ENCODE data around the gene TMEFF1.

The TMEFF1 gene

GRCh38 chr9:100443781-100444768 lies 28.9 kb upstream of the TMEFF1 start:
- no peak for TF ChIP-seq ZNF8 (CRISPR knock-in tag; IDR thresholded peaks at IDR 0.05)
- no peak for TF ChIP-seq ISL1 (CRISPR knock-in tag; IDR thresholded peaks at IDR 0.05)
- TF ChIP-seq PPARA (CRISPR knock-in tag; IDR thresholded peaks at IDR 0.05; ENCODE audit: borderline replicate concordance) = no peak
- TF ChIP-seq ARNTL (CRISPR knock-in tag; IDR thresholded peaks at IDR 0.05; ENCODE audit: borderline replicate concordance, low read depth) = no peak
- TF ChIP-seq ZNF70 (CRISPR knock-in tag; IDR thresholded peaks at IDR 0.05) = no peak
- TF ChIP-seq ZFP30 (CRISPR knock-in tag; IDR thresholded peaks at IDR 0.05) = no peak
- no peak for TF ChIP-seq PATZ1 (CRISPR knock-in tag; IDR thresholded peaks at IDR 0.05; ENCODE audit: borderline replicate concordance)
- no peak for TF ChIP-seq POU6F1 (CRISPR knock-in tag; IDR thresholded peaks at IDR 0.05; ENCODE audit: borderline replicate concordance, low read depth)
- TF ChIP-seq RARB (CRISPR knock-in tag; IDR thresholded peaks at IDR 0.05) = no peak
- peak; percentile 61 for ATAC-seq

DNA sequence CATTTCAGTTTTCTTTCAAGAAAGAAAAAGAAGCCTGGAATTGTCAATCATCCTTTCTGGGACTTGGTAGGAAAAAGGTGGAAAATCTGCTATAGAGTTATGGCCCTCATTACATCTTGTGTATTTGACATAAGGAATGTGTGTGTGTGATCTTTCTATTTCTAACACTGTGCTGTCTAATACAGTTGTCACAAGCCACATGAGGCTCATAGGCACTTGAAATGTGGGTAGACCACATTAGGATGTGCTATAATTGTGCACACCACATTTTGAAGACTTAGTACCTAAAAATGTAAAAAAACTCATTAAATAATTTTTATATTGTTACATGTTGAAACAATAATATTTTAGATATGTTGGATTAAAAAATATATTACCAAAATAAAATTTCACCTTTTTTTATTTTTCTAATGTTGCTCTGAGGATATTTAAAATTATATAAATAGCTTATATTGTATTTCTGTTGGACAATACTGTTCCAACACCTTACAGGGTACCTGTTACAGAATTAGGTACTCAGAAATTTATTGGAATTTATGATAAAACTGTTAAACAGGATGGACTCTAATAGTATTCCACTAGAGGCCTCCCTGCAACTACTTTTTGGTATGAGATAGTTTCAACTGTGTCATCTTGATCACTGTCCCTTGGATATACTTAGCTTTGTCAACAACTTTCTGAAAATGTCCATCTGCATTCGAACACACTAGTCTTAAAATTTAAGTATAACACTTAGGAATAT lies 27.6 kb upstream of the TMEFF1 start:
- TF ChIP-seq PATZ1 (CRISPR knock-in tag; IDR thresholded peaks at IDR 0.05; ENCODE audit: borderline replicate concordance) (no peak), GLIS3 (CRISPR knock-in tag; IDR thresholded peaks at IDR 0.05) (no peak), ISL1 (CRISPR knock-in tag; IDR thresholded peaks at IDR 0.05) (no peak), BACH2 (CRISPR knock-in tag; IDR thresholded peaks at IDR 0.05; ENCODE audit: borderline replicate concordance) (no peak), ESRRG (CRISPR knock-in tag; IDR thresholded peaks at IDR 0.05) (no peak), RARB (CRISPR knock-in tag; IDR thresholded peaks at IDR 0.05) (no peak), POU6F1 (CRISPR knock-in tag; IDR thresholded peaks at IDR 0.05; ENCODE audit: borderline replicate concordance, low read depth) (no peak), CSDC2 (CRISPR knock-in tag; IDR thresholded peaks at IDR 0.05) (no peak), ZFP3 (CRISPR knock-in tag; IDR thresholded peaks at IDR 0.05) (no peak), ZNF8 (CRISPR knock-in tag; IDR thresholded peaks at IDR 0.05) (no peak), ZFP30 (CRISPR knock-in tag; IDR thresholded peaks at IDR 0.05) (no peak), CREB5 (CRISPR knock-in tag; IDR thresholded peaks at IDR 0.05; ENCODE audit: low read depth) (no peak), OSR1 (CRISPR knock-in tag; IDR thresholded peaks at IDR 0.05) (no peak), ARNTL (CRISPR knock-in tag; IDR thresholded peaks at IDR 0.05; ENCODE audit: borderline replicate concordance, low read depth) (no peak)
- TF ChIP-seq, protein P1, sequence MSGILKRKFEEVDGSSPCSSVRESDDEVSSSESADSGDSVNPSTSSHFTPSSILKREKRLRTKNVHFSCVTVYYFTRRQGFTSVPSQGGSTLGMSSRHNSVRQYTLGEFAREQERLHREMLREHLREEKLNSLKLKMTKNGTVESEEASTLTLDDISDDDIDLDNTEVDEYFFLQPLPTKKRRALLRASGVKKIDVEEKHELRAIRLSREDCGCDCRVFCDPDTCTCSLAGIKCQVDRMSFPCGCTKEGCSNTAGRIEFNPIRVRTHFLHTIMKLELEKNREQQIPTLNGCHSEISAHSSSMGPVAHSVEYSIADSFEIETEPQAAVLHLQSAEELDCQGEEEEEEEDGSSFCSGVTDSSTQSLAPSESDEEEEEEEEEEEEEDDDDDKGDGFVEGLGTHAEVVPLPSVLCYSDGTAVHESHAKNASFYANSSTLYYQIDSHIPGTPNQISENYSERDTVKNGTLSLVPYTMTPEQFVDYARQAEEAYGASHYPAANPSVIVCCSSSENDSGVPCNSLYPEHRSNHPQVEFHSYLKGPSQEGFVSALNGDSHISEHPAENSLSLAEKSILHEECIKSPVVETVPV (CRISPR knock-in tag; IDR thresholded peaks at IDR 0.05) = no peak
- TF ChIP-seq, protein P2, sequence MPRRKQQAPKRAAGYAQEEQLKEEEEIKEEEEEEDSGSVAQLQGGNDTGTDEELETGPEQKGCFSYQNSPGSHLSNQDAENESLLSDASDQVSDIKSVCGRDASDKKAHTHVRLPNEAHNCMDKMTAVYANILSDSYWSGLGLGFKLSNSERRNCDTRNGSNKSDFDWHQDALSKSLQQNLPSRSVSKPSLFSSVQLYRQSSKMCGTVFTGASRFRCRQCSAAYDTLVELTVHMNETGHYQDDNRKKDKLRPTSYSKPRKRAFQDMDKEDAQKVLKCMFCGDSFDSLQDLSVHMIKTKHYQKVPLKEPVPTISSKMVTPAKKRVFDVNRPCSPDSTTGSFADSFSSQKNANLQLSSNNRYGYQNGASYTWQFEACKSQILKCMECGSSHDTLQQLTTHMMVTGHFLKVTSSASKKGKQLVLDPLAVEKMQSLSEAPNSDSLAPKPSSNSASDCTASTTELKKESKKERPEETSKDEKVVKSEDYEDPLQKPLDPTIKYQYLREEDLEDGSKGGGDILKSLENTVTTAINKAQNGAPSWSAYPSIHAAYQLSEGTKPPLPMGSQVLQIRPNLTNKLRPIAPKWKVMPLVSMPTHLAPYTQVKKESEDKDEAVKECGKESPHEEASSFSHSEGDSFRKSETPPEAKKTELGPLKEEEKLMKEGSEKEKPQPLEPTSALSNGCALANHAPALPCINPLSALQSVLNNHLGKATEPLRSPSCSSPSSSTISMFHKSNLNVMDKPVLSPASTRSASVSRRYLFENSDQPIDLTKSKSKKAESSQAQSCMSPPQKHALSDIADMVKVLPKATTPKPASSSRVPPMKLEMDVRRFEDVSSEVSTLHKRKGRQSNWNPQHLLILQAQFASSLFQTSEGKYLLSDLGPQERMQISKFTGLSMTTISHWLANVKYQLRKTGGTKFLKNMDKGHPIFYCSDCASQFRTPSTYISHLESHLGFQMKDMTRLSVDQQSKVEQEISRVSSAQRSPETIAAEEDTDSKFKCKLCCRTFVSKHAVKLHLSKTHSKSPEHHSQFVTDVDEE (CRISPR knock-in tag; IDR thresholded peaks at IDR 0.05) = no peak
- no peak for ATAC-seq

Data from SK-N-SH treated with all-trans-retinoic acid at 6 μM for 48 hours (cell line).